Upper lobe of left lung (tissue), 6 donors: ENCODE data around the gene ZNF316. TPM values are rescaled to one million over a fixed set of nuclear protein-coding genes. Genes with fewer than 3 reads are reported as not detected.

ENCODE experiments used
- ATAC-seq, 2 donors: fragments of 200-7000 bp; cut with Tn5 transposase; one replicate each; pipeline ENCODE4 v1.9.1; 2022; ENCODE audit warnings: mild to moderate bottlenecking in 2 of 2, moderate library complexity in 2 of 2; ENCODE audit not compliant: low FRiP score in 2 of 2
- DNase-seq, 2 donors: peaks; one replicate each; pipeline ENCODE4 v3.0.0-alpha.2; 2019 to 2020
- H3K27ac ChIP-seq, 4 donors: fragments of 200-600 bp; sonication (generic); one replicate each; pipeline ENCODE4 v1.5.1; 2016 to 2019
- H3K27me3 ChIP-seq, 4 donors: fragments of 200-600 bp; sonication (generic); one replicate each; pipeline ENCODE4 v1.5.1; 2017 to 2019
- H3K36me3 ChIP-seq, 4 donors: fragments of 200-600 bp; sonication (generic); one replicate each; pipeline ENCODE4 v1.5.1; 2016 to 2019
- H3K4me1 ChIP-seq, 4 donors: fragments of 200-600 bp; sonication (generic); one replicate each; pipeline ENCODE4 v1.5.1; 2018 to 2019
- H3K4me3 ChIP-seq, 4 donors: fragments of 200-600 bp; sonication (generic); one replicate each; pipeline ENCODE4 v1.5.1; 2017 to 2019; ENCODE audit warnings: mild to moderate bottlenecking in 2 of 4, moderate library complexity in 1 of 4
- H3K9me3 ChIP-seq, 4 donors: fragments of 200-600 bp; sonication (generic); one replicate each; pipeline ENCODE4 v1.5.1; 2018 to 2019
- EP300 ChIP-seq, 4 donors: sonication (generic); formaldehyde crosslinking; IDR thresholded peaks; one replicate each; pipeline ENCODE4 v1.5.1; 2017; ENCODE audit warnings: antibody characterized with exemption in 4 of 4, control low read depth in 2 of 4
- POLR2A ChIP-seq, 4 donors: fragments of 450-650 bp; IDR thresholded peaks; one replicate each; pipeline ENCODE4 v1.5.1; 2016 to 2017; ENCODE audit warnings: antibody characterized with exemption in 4 of 4, mild to moderate bottlenecking in 2 of 4
- POLR2AphosphoS5 ChIP-seq, 2 donors: sonication (generic); formaldehyde crosslinking; IDR thresholded peaks; one replicate each; pipeline ENCODE4 v1.5.1; 2017; ENCODE audit warnings: antibody characterized with exemption in 2 of 2
- WGBS, 2 donors: methylation state at CpG; one replicate each; pipeline ENCODE4 v1.1.5; 2017 to 2018; 5-methylcytosine and 5-hydroxymethylcytosine counted together
- total RNA-seq, 6 donors: library from RNA; depleted of rRNA in 4 of 6; stranded (reverse); fragments of >200 nt in 4 of 6; gene quantifications; one replicate each; pipeline versions ENCODE4 v1.1.0 to v1.2.1, GENCODE V29; 2016 to 2021
- TF ChIP-seq, protein P1 (sequence below), 6 experiments: fragments of 450-650 bp in 4 of 6; fragments of 200-600 bp in 2 of 6; sonication (generic) in 2 of 6; IDR thresholded peaks; one replicate each; pipeline ENCODE4 v1.5.1; 2016 to 2019; ENCODE audit warnings: antibody characterized with exemption in 6 of 6
- donor health status: DM: no; HTN: no; CAD: no; lungs with moderate emphysema.
- donor health status: DM: no; HTN: yes; CAD: no; lungs with severe emphysema.

Gene ZNF316
- total RNA-seq, 6 donors from 2014 or later, result 31.6 to 132 (median 43.1) TPM

GRCh38 chr7:6614953-6615722 is 22.0 kb upstream of the ZNF316 start, which contains the start of gene ZNF853:
ZNF853 (plus strand) TSS chr7:6615610; CDS start chr7:6616175, 565 bp downstream.
- H3K4me3 ChIP-seq, result peak within 1 kb of the TSS; percentile 63 to 80 (median 72)
- H3K36me3 ChIP-seq, result no peaks in the 10 kb centered on the region
- peak in 1 of 2 donors; percentile 87 for DNase-seq
- H3K9me3 ChIP-seq, result no peaks in the 10 kb centered on the region
- peak within 1 kb of the TSS in 2 of 4 donors; percentile 6 to 64 for H3K27ac ChIP-seq
- peak in 1 of 2 donors; percentile 42 for ATAC-seq
- H3K27me3 ChIP-seq, result peaks cover 0 to 4% (median 0%) of the 10 kb centered on the region in 4 donors
- peaks cover 12 to 15% (median 13%) of the 10 kb centered on the region in 4 donors for H3K4me1 ChIP-seq
- WGBS, 2 donors, result 8 to 40% methylated on average over 4 to 30 of the region's 91 CpGs
- TF ChIP-seq, protein P1, sequence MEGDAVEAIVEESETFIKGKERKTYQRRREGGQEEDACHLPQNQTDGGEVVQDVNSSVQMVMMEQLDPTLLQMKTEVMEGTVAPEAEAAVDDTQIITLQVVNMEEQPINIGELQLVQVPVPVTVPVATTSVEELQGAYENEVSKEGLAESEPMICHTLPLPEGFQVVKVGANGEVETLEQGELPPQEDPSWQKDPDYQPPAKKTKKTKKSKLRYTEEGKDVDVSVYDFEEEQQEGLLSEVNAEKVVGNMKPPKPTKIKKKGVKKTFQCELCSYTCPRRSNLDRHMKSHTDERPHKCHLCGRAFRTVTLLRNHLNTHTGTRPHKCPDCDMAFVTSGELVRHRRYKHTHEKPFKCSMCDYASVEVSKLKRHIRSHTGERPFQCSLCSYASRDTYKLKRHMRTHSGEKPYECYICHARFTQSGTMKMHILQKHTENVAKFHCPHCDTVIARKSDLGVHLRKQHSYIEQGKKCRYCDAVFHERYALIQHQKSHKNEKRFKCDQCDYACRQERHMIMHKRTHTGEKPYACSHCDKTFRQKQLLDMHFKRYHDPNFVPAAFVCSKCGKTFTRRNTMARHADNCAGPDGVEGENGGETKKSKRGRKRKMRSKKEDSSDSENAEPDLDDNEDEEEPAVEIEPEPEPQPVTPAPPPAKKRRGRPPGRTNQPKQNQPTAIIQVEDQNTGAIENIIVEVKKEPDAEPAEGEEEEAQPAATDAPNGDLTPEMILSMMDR (IDR thresholded peaks at IDR 0.05), result no peak
- TF ChIP-seq EP300 (IDR thresholded peaks at IDR 0.05) (no peak), POLR2A (IDR thresholded peaks at IDR 0.05) (no peak), POLR2AphosphoS5 (IDR thresholded peaks at IDR 0.05) (no peak)

DNA sequence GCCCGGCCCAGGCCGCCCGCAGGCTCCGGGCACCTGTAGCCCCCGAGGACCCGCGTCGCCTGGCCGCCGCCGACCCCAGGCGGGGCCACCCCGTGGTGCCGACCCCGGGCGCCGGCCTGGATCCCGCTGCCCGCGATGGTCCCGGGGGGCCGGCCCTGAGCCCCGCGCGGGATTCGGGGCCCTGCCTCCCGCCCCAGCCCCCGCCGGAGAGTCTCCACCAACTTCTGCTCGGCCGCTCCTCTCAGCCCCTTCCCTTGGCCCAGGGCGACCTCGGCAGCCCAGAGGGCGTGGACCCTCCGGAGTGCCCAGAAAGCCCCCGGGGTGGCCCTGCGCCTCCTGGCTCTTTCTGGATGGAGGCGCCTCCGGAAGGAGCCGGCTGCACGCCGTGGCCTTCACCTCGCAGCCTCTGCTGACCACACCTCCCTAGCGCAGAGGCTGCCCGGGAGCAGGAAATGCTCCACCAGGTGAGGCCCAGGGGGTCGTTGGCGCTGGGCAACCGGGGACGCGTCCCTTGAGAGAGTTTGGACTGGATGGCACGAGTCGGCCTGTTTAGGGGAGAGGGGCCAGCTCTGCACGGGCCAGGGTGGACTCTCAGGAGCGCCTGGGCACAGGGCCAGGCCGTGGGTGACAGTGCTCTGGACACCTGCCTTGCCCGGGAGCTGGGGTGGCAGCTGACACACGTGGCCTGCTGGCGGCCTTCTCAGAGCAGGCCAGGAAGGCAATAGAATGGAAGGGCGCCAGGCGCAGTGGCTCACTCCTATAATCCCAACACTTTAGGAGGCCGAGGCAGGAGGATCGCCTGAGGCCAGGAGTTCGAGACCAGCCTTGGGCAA is 21.2 kb upstream of the ZNF316 start:
- H3K27ac ChIP-seq, result peak overlapping the region in 1 of 4 donors; percentile 64
- peak in 1 of 2 donors; percentile 83 for DNase-seq
- no peak for TF ChIP-seq EP300 (IDR thresholded peaks at IDR 0.05)
- TF ChIP-seq, protein P1 (IDR thresholded peaks at IDR 0.05), result no peak
- no peak for TF ChIP-seq POLR2AphosphoS5 (IDR thresholded peaks at IDR 0.05)
- TF ChIP-seq POLR2A (IDR thresholded peaks at IDR 0.05), result no peak
- peaks cover 12 to 15% (median 13%) of the 10 kb centered on the region in 4 donors for H3K4me1 ChIP-seq
- H3K36me3 ChIP-seq, result peaks cover 0 to 3% (median 0%) of the 10 kb centered on the region in 4 donors
- ATAC-seq, result peak in 1 of 2 donors; percentile 45
- H3K27me3 ChIP-seq, result peaks cover 0 to 4% (median 0%) of the 10 kb centered on the region in 4 donors
- H3K4me3 ChIP-seq, result peak overlapping the region; percentile 63 to 80 (median 72)
- WGBS, 2 donors, result 21 to 63% methylated on average over 6 to 25 of the region's 63 CpGs
- no peaks in the 10 kb centered on the region for H3K9me3 ChIP-seq

GRCh38 chr7:6616854-6617643 is 20.1 kb upstream of the ZNF316 start:
- 94% methylated on average over 2 to 16 of the region's 20 CpGs for WGBS, 2 donors
- H3K36me3 ChIP-seq, result peaks cover 0 to 14% (median 9%) of the 10 kb centered on the region in 4 donors
- peaks cover 0 to 4% (median 0%) of the 10 kb centered on the region in 4 donors for H3K27me3 ChIP-seq
- H3K4me3 ChIP-seq, result no peak overlapping the region
- H3K9me3 ChIP-seq, result no peaks in the 10 kb centered on the region
- ATAC-seq (peak; percentile 15 to 16), DNase-seq (peak in 1 of 2 donors; percentile 75)
- H3K27ac ChIP-seq, result no peak overlapping the region
- TF ChIP-seq POLR2A (IDR thresholded peaks at IDR 0.05), result no peak
- TF ChIP-seq, protein P1 (IDR thresholded peaks at IDR 0.05), result no peak
- TF ChIP-seq POLR2AphosphoS5 (IDR thresholded peaks at IDR 0.05), result no peak
- no peak for TF ChIP-seq EP300 (IDR thresholded peaks at IDR 0.05)
- H3K4me1 ChIP-seq, result peaks cover 12 to 15% (median 14%) of the 10 kb centered on the region in 4 donors

GRCh38 chr7:6618621-6619020 is 18.5 kb upstream of the ZNF316 start:
- Histone ChIP-seq H3K9me3 (no peaks in the 10 kb centered on the region), H3K4me1 (peaks cover 12 to 18% (median 14%) of the 10 kb centered on the region in 4 donors), H3K27ac (no peak overlapping the region), H3K36me3 (peaks cover 0 to 29% (median 15%) of the 10 kb centered on the region in 4 donors), H3K27me3 (peaks cover 0 to 4% (median 0%) of the 10 kb centered on the region in 4 donors), H3K4me3 (no peak overlapping the region)
- no peak for TF ChIP-seq EP300 (IDR thresholded peaks at IDR 0.05)
- no peak for TF ChIP-seq POLR2AphosphoS5 (IDR thresholded peaks at IDR 0.05)
- TF ChIP-seq, protein P1 (IDR thresholded peaks at IDR 0.05), result no peak
- no peak for TF ChIP-seq POLR2A (IDR thresholded peaks at IDR 0.05)
- DNase-seq, result no peak
- WGBS, 2 donors, result 70 to 92% methylated on average over 4 of the region's 4 CpGs
- no peak for ATAC-seq
